Memory B cell (primary cell): ENCODE measurements around the gene FASTK.

Experiments
- ATAC-seq: fragments of 150-1000 bp; cut with Tn5 transposase; 2 replicates; pipeline ENCODE4 v1.10.0; 2021; ENCODE audit warnings: low read depth, mild to moderate bottlenecking, moderate library complexity
- DNase-seq, 2 donors: peaks; one replicate each; pipeline ENCODE4 v3.0.0; 2022; ENCODE audit warnings: low spot score in 2 of 2
- H3K27ac Mint-ChIP-seq: one replicate; pipeline ENCODE4 v1.8.0; 2022; ENCODE audit warnings: mild to moderate bottlenecking, moderate library complexity, mixed read lengths
- H3K27me3 Mint-ChIP-seq: one replicate; pipeline ENCODE4 v1.8.0; 2022; ENCODE audit warnings: mixed read lengths
- H3K36me3 Mint-ChIP-seq: one replicate; pipeline ENCODE4 v1.8.0; 2022; ENCODE audit warnings: mild to moderate bottlenecking, mixed read lengths
- H3K4me1 Mint-ChIP-seq: one replicate; pipeline ENCODE4 v1.8.0; 2022; ENCODE audit warnings: mixed read lengths
- H3K4me3 Mint-ChIP-seq: one replicate; pipeline ENCODE4 v1.8.0; 2022; ENCODE audit warnings: mild to moderate bottlenecking, moderate library complexity, mixed read lengths
- H3K9me3 Mint-ChIP-seq: one replicate; pipeline ENCODE4 v1.8.0; 2022; ENCODE audit warnings: mixed read lengths

FASTK gene

DNA sequence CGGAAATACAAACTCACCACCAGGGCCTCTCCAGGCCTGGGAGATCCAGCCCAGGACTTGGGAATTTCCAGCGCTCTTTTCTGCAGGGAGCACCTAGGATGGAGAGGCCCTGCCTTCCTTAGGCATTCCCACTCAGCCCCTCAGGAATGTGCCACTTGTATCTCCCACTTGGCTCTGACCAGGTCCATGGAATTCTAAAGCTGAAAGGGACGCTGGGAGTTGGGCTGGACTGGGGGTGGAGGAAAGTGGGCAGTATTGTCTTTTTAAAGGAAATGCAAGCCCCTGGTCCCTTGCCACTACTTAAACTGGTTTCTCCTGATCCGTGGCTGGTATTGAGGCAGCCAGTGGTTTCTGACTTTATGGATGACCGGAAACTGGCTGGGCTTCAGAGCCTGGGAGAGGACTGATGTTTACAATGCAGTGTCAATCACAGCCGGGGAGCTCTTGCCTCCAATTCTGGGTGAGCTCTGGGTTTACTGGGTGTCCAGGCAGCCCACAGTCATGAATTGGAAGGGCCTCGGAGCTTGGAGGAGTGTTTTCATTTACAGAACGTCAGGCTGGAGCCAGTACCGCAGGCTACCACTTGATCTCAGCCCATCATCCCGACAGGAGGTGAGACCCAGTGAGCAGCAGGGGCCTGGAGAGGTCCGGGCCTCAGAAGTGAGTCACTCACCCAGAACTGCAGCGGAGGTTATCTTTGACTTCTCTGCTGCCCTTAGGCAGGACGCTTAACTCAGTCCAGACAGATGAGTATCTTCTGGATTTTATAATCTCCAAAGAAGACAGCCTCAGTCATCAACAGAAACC lies 32.9 kb upstream of the FASTK start:
- Mint-ChIP-seq H3K4me1 (peaks cover 10% of the 10 kb centered on the region), H3K4me3 (peak overlapping the region; percentile 8), H3K27ac (no peak overlapping the region), H3K9me3 (no peaks in the 10 kb centered on the region), H3K27me3 (no peaks in the 10 kb centered on the region), H3K36me3 (peaks cover 1% of the 10 kb centered on the region)
- ATAC-seq, result no peak
- DNase-seq, result no peak

DNA sequence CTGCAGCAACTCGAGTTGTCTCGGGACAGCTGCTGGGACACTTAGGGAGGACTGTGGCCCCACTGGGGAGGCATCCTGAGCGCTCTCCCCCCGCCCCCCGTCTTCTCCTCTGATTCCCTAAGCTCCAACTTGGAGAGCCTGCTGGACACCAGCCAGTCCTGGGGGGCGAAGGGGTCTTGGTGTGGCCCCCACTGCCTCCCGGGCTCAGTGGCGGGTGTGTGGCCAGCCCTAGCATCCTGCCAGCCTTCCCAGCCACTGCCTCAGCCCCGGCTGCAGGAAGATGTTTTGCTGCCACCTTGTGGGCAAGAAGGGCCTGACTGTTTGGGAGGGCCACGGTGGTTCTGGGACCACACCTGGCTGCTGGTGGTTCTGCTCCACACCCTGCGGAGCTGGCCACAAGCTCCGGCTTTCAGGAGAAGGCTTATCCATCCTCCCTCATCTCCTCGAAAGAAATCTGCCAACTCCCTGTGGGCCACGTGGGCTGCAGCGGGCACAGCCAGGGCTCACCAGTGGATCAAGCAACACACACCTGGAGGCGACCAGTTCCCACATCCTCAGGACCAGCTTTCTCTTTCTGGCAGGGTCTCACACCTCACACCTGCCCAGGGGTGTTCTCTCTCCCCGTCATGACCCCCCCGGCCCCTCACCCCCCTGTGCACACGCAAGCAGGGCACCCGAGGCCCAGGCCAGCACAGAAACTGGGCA lies 30.5 kb upstream of the FASTK start:
- H3K27me3 Mint-ChIP-seq, result no peaks in the 10 kb centered on the region
- H3K4me1 Mint-ChIP-seq, result peaks cover 10% of the 10 kb centered on the region
- DNase-seq (peak; percentile 72 to 85), ATAC-seq (peak; percentile 87)
- no peaks in the 10 kb centered on the region for H3K36me3 Mint-ChIP-seq
- H3K4me3 Mint-ChIP-seq, result no peak overlapping the region
- H3K9me3 Mint-ChIP-seq, result no peaks in the 10 kb centered on the region
- H3K27ac Mint-ChIP-seq, result no peak overlapping the region

DNA sequence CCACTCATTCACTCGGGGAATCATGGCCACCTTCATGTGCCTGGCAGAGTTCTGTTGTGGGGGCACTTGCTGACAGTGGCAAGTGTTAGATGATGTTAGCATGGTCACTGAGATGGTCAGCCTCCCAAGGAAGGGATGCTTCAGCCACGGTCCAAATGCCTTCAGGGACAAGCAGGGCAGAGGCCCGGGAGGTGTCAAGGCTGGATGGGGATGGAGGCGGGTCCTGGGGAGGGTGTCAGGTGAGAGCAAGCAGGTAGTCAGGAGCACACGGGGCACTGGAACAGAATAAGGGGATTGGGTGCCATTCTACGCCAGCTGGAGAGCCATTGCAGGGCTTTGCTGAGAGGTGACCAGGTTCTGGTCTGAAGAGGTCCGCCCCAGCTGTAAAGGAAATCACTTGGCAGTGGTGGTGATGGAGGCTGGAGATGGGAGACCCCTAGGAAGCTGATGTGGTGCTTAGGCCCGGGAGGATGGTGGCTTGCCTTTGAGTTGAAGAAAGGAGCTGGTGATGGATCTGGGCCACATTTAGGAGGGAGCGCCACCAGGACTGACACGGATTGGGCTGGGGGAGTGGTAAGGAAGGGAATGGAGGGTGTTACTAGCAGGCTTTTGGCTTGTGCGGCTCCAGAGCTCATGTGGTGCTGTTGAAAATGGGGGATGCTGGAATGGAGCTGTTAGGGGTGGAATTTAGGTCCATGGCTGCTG lies 29.8 kb upstream of the FASTK start:
- Mint-ChIP-seq H3K4me3 (no peak overlapping the region), H3K4me1 (peaks cover 7% of the 10 kb centered on the region), H3K27me3 (no peaks in the 10 kb centered on the region), H3K36me3 (no peaks in the 10 kb centered on the region), H3K27ac (no peak overlapping the region), H3K9me3 (no peaks in the 10 kb centered on the region)
- no peak for ATAC-seq
- DNase-seq, result no peak

- no peak for DNase-seq
- Mint-ChIP-seq H3K36me3 (no peaks in the 10 kb centered on the region), H3K27ac (no peak overlapping the region)
Measured at GRCh38 chr7:151109094-151110048, 28.8 kb upstream of the FASTK start.

DNA sequence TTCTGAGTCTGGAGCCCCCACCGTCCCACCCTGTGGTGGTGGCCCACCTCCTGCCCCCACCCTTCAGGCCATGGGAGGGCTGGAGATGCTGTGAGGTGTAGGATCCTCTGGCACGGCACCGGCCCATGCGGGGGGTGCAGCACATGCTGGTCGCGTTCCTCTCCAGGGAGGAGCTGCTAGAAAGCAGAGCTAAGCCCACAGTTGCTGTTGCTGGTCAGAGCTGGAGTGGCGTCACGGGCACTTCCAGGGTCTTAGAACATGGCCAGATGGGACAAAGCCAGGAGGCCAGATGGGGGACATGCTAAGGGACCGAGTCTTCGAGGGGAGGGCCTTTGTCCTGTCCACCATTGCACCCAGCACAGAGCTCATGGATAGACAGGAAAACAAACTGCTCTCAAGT lies 27.3 kb upstream of the FASTK start:
- Mint-ChIP-seq H3K27ac (no peak overlapping the region), H3K36me3 (peaks cover 1% of the 10 kb centered on the region)
- no peak for ATAC-seq

More at GRCh38 chr7:151109094-151110048, 28.8 kb upstream of the FASTK start:
- Mint-ChIP-seq H3K4me3 (no peak overlapping the region), H3K4me1 (peaks cover 7% of the 10 kb centered on the region), H3K9me3 (no peaks in the 10 kb centered on the region), H3K27me3 (no peaks in the 10 kb centered on the region)
- ATAC-seq, result no peak

GRCh38 chr7:151104411-151105235 lies 24.0 kb upstream of the FASTK start:
- H3K27me3 Mint-ChIP-seq, result no peaks in the 10 kb centered on the region
- ATAC-seq, result no peak
- peaks cover 1% of the 10 kb centered on the region for H3K36me3 Mint-ChIP-seq
- H3K4me1 Mint-ChIP-seq, result no peaks in the 10 kb centered on the region
- H3K4me3 Mint-ChIP-seq, result no peak overlapping the region
- no peak for DNase-seq
- no peaks in the 10 kb centered on the region for H3K9me3 Mint-ChIP-seq
- H3K27ac Mint-ChIP-seq, result no peak overlapping the region

More for the DNA sequence above, 27.3 kb upstream of the FASTK start:
- peaks cover 7% of the 10 kb centered on the region for H3K4me1 Mint-ChIP-seq
- H3K27me3 Mint-ChIP-seq, result no peaks in the 10 kb centered on the region
- H3K9me3 Mint-ChIP-seq, result no peaks in the 10 kb centered on the region
- H3K4me3 Mint-ChIP-seq, result no peak overlapping the region
- no peak for DNase-seq

- ATAC-seq, result no peak
- Mint-ChIP-seq H3K4me3 (no peak overlapping the region), H3K36me3 (peaks cover 1% of the 10 kb centered on the region), H3K9me3 (no peaks in the 10 kb centered on the region), H3K27ac (no peak overlapping the region), H3K4me1 (no peaks in the 10 kb centered on the region), H3K27me3 (no peaks in the 10 kb centered on the region)
- no peak for DNase-seq
Measured at GRCh38 chr7:151103973-151104372, 23.4 kb upstream of the FASTK start.

GRCh38 chr7:151102991-151103390 lies 22.4 kb upstream of the FASTK start:
- Mint-ChIP-seq H3K4me3 (no peak overlapping the region), H3K4me1 (no peaks in the 10 kb centered on the region), H3K36me3 (peaks cover 1% of the 10 kb centered on the region), H3K9me3 (no peaks in the 10 kb centered on the region), H3K27ac (no peak overlapping the region), H3K27me3 (no peaks in the 10 kb centered on the region)
- ATAC-seq, result no peak
- DNase-seq, result no peak

GRCh38 chr7:151101621-151102396 lies 21.2 kb upstream of the FASTK start:
- Mint-ChIP-seq H3K4me1 (no peaks in the 10 kb centered on the region), H3K27me3 (no peaks in the 10 kb centered on the region), H3K27ac (no peak overlapping the region), H3K36me3 (peaks cover 1% of the 10 kb centered on the region), H3K4me3 (no peak overlapping the region), H3K9me3 (no peaks in the 10 kb centered on the region)
- no peak for ATAC-seq
- DNase-seq, result no peak

- no peak overlapping the region for H3K4me3 Mint-ChIP-seq
- peaks cover 1% of the 10 kb centered on the region for H3K36me3 Mint-ChIP-seq
- ATAC-seq (no peak), DNase-seq (no peak)
- no peak overlapping the region for H3K27ac Mint-ChIP-seq
- H3K27me3 Mint-ChIP-seq, result no peaks in the 10 kb centered on the region
- H3K4me1 Mint-ChIP-seq, result no peaks in the 10 kb centered on the region
- no peaks in the 10 kb centered on the region for H3K9me3 Mint-ChIP-seq
Measured at GRCh38 chr7:151100921-151101320, 20.3 kb upstream of the FASTK start.

DNA sequence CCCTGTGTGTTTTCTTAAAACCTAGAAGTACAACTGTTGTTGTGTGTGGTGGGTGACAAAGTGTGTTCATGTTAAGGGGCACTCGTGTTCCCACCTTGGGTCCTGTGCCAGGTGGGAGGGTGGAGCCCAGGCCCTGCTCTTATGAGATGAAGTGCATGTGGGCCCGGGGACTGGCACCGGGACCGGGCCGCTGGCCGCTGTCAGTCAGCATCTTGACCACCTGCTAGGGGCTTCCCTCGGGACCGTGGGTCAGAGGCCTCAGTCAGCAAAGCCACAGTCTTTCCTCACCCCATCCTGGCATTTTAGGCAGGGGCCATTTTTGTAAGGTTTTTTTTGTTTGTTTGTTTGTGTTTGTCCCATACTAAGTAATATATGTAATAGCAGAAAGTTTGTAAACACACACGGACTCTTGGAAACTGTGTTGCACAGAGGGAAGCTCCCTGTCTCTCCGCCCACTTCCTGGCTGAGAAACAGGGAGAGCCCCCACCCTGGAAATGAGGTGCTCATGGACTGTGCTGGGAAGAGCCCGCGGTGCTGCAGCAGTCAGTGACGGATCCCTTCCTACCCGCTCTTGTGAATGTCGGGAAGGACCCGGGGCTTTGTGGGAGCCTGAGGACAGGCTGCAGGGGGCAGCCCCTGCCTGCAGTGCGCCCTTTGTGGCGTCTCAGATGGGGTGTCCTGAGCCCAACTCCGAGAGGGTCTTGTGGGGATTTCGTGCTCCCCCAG lies 19.0 kb upstream of the FASTK start:
- H3K9me3 Mint-ChIP-seq, result no peaks in the 10 kb centered on the region
- H3K36me3 Mint-ChIP-seq, result peaks cover 1% of the 10 kb centered on the region
- ATAC-seq (no peak), DNase-seq (no peak)
- no peak overlapping the region for H3K4me3 Mint-ChIP-seq
- peaks cover 2% of the 10 kb centered on the region for H3K4me1 Mint-ChIP-seq
- H3K27ac Mint-ChIP-seq, result no peak overlapping the region
- H3K27me3 Mint-ChIP-seq, result no peaks in the 10 kb centered on the region
